CD4-positive, alpha-beta T cell (primary cell): ENCODE data around the gene PSMC5. TPM values are rescaled to one million over a fixed set of nuclear protein-coding genes. Genes with fewer than 3 reads are reported as not detected.
A peak's percentile ranks its signal among the peaks of the same experiment; 100 is the strongest.

Source experiments
- ATAC-seq: fragments of 200-7000 bp; cut with Tn5 transposase; one replicate; pipeline ENCODE4 v1.10.0; 2022; ENCODE audit warnings: mild to moderate bottlenecking; ENCODE audit not compliant: poor library complexity
- CTCF ChIA-PET: fragments of 350-600 bp; sonication (Branson Sonifier 250); formaldehyde crosslinking; loops from one replicate; lab custom pipeline; 2021; ENCODE audit warnings: antibody characterized with exemption, inconsistent platforms; lab: Charles Lee
- POLR2A ChIA-PET: fragments of 350-600 bp; sonication (Branson Sonifier 250); formaldehyde crosslinking; loops from one replicate; lab custom pipeline; 2021; ENCODE audit warnings: antibody characterized with exemption, inconsistent platforms; lab: Charles Lee
- DNase-seq, 14 experiments: peaks; one replicate each; pipeline ENCODE4 v3.0.0-alpha.2; 2013 to 2020; ENCODE audit warnings: mixed read lengths in 2 of 14
- H3K27ac ChIP-seq, 2 donors: one replicate each; pipeline versions ENCODE4 v1.5.1 to v1.7.0; 2013; ENCODE audit warnings: low read length in 2 of 2, low read depth in 1 of 2, mild to moderate bottlenecking in 1 of 2
- H3K27me3 ChIP-seq, 2 experiments: 1 replicate in 1 of 2; 2 replicates in 1 of 2; pipeline versions ENCODE4 v1.6.1 to v1.7.0; 2013; ENCODE audit warnings: low read length in 2 of 2, control low read depth in 1 of 2, mild to moderate bottlenecking in 1 of 2, moderate library complexity in 1 of 2; ENCODE audit not compliant: insufficient read depth in 2 of 2, control insufficient read depth in 1 of 2
- H3K36me3 ChIP-seq: one replicate; pipeline ENCODE4 v1.6.1; 2013; ENCODE audit warnings: low read length, control low read depth; ENCODE audit not compliant: insufficient read depth
- H3K4me1 ChIP-seq: one replicate; pipeline ENCODE4 v1.6.1; 2013; ENCODE audit warnings: low read length, control low read depth; ENCODE audit not compliant: insufficient read depth
- H3K4me3 ChIP-seq: one replicate; pipeline ENCODE4 v1.5.1; 2013; ENCODE audit warnings: mild to moderate bottlenecking, low read length, moderate library complexity
- H3K9me3 ChIP-seq, 2 experiments: 1 replicate in 1 of 2; 2 replicates in 1 of 2; pipeline versions ENCODE4 v1.6.1 to v1.7.0; 2013; ENCODE audit warnings: low read length in 2 of 2, mild to moderate bottlenecking in 2 of 2, control low read depth in 1 of 2, moderate library complexity in 1 of 2; ENCODE audit not compliant: control insufficient read depth in 1 of 2, insufficient read depth in 1 of 2
- H3K27ac Mint-ChIP-seq: one replicate; pipeline ENCODE4 v1.8.0; 2020; ENCODE audit warnings: mixed read lengths
- H3K27me3 Mint-ChIP-seq: one replicate; pipeline ENCODE4 v1.8.0; 2021; ENCODE audit warnings: mixed read lengths
- H3K36me3 Mint-ChIP-seq: one replicate; pipeline ENCODE4 v1.8.0; 2021; ENCODE audit warnings: low read depth, mixed read lengths
- H3K4me1 Mint-ChIP-seq: one replicate; pipeline ENCODE4 v1.8.0; 2021; ENCODE audit warnings: low read depth, mixed read lengths
- H3K4me3 Mint-ChIP-seq: one replicate; pipeline ENCODE4 v1.8.0; 2020; ENCODE audit warnings: mild to moderate bottlenecking, mixed read lengths
- H3K9me3 Mint-ChIP-seq: one replicate; pipeline ENCODE4 v1.8.0; 2020; ENCODE audit warnings: mixed read lengths
- intact Hi-C, 2 experiments: fragments of 100-400 bp; cut with DNase I in 1 of 2; cut with micrococcal nuclease in 1 of 2; formaldehyde crosslinking; loops; one replicate each; pipeline versions ENCODE4 v1.15.1 to v1.9.0; 2023 to 2025; cut with DNase I, micrococcal nuclease
- total RNA-seq, 174 experiments: library from RNA in 2 of 174; stranded (reverse) in 2 of 174; gene quantifications; one replicate each; pipeline ENCODE4 v1.2.3 and lab custom pipeline; 2021 to 2026
- TF ChIP-seq, protein P1 (sequence below): fragments of 200-600 bp; IDR thresholded peaks from one replicate; pipeline ENCODE4 v1.8.0; 2022; ENCODE audit warnings: antibody characterized with exemption, mild to moderate bottlenecking

Gene PSMC5
- total RNA-seq, 2 experiments from 2014 or later, result 83.1 to 84.6 TPM

DNA sequence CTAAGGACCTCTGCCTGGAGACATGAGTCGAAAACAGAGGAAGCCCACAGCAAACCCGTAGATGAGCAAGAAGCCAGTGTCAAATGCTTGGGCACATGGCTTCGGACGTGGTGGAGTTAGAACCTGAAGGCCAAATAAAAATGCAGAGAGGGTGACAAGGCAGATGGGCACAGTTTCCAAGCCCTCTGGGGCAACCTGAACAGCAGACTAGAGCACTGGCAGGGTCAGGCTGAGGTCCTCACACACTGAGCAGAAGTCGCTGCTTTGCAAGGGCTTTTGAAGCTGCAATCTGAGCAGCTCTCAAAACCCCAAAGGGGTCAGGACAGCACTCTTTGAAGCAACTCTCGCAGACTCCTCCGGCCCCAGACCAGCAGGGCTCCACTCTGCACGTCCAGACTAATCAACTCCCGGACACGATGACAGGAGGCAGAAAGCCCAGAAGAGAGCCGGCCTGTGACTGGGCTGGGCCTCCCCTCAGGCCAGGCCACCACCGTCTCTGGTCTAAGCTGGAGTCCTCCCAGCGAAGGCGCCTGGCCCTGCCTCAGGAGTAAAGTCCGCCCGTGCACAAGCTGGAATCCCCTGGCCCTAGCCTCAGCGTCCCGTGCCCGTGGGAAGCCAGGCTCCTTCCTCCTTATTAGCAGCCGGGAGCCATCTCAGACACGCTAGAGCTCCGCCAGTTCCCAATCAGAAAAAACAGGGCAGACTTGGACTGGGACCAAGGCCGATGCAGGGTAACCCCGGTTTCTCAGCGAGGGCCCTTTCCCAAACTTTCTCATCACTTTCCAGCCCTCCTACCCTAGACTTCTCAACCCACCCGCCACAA is 14.3 kb downstream of the PSMC5 start:
- TF ChIP-seq, protein P1, sequence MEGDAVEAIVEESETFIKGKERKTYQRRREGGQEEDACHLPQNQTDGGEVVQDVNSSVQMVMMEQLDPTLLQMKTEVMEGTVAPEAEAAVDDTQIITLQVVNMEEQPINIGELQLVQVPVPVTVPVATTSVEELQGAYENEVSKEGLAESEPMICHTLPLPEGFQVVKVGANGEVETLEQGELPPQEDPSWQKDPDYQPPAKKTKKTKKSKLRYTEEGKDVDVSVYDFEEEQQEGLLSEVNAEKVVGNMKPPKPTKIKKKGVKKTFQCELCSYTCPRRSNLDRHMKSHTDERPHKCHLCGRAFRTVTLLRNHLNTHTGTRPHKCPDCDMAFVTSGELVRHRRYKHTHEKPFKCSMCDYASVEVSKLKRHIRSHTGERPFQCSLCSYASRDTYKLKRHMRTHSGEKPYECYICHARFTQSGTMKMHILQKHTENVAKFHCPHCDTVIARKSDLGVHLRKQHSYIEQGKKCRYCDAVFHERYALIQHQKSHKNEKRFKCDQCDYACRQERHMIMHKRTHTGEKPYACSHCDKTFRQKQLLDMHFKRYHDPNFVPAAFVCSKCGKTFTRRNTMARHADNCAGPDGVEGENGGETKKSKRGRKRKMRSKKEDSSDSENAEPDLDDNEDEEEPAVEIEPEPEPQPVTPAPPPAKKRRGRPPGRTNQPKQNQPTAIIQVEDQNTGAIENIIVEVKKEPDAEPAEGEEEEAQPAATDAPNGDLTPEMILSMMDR, result no peak
- H3K27me3 ChIP-seq, result no peaks in the 10 kb centered on the region
- DNase-seq (peak in 3 of 14 experiments; percentile 14 to 53 (median 43)), ATAC-seq (no peak)
- Mint-ChIP-seq H3K4me3 (peak overlapping the region; percentile 94), H3K9me3 (no peaks in the 10 kb centered on the region), H3K4me1 (peaks cover 49% of the 10 kb centered on the region), H3K36me3 (peaks cover 11% of the 10 kb centered on the region), H3K27me3 (no peaks in the 10 kb centered on the region), H3K27ac (peak overlapping the region; percentile 88)
- peaks cover 62% of the 10 kb centered on the region for H3K4me1 ChIP-seq
- H3K36me3 ChIP-seq, result peaks cover 22% of the 10 kb centered on the region
- H3K27ac ChIP-seq, result peak overlapping the region; percentile 26 to 47
- intact Hi-C loops, result loop anchor here (2.0 to 10.0 kb wide), 8 partner anchors 69 to 666 kb away; partner anchors contain the start of genes MAP3K3 (in 2 of the 2), CCDC47 (in 1 of the 2), CEP95 (in 1 of the 2) and DCAF7 (in 1 of the 2)
- H3K4me3 ChIP-seq, result peak overlapping the region; percentile 68
- ChIA-PET POLR2A (interaction anchor here (0.7 to 6.3 kb wide), 9 partner anchors 10 to 664 kb away, joined by 3 to 86 read pairs (median 6); partner anchors contain the start of genes CCDC47, DDX42, FTSJ3 and LIMD2), CTCF (interaction anchor here (1.0 kb wide), 1 partner anchor 11 kb away, joined by 3 read pairs; no protein-coding TSS in a partner anchor)
- no peaks in the 10 kb centered on the region for H3K9me3 ChIP-seq

DNA sequence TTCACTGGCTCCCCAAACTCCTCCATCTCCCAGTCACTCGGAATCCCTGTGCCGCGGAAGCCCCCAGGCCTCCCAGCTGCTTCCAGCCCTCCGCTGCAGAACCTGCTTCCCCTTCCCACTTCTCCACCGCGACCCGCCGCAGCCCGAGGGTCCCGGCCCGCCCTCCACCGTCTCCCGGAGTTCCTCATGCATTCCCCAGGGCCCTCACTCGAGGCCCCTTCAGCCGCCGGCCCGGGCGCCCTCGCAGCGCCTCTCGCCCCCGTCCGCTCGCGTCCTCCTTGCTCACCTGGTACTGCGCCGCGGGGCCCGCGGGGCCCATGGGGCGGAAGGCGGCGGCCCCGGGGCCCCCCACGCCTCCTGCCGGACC is 14.9 kb downstream of the PSMC5 start:
- H3K4me1 ChIP-seq, result peaks cover 61% of the 10 kb centered on the region
- peak overlapping the region; percentile 94 for H3K4me3 Mint-ChIP-seq
- H3K27ac Mint-ChIP-seq, result peak overlapping the region; percentile 88
- H3K9me3 ChIP-seq, result no peaks in the 10 kb centered on the region
- peak; percentile 16 for ATAC-seq
- peak overlapping the region; percentile 68 for H3K4me3 ChIP-seq
- peaks cover 5% of the 10 kb centered on the region for H3K36me3 Mint-ChIP-seq
- ChIA-PET CTCF (no interaction called here), POLR2A (interaction anchor here (0.7 to 6.3 kb wide), 5 partner anchors 11 to 144 kb away, joined by 3 to 86 read pairs (median 25); partner anchors contain the start of genes CCDC47, DDX42, FTSJ3 and LIMD2)
- H3K4me1 Mint-ChIP-seq, result peaks cover 49% of the 10 kb centered on the region
- H3K27ac ChIP-seq, result peak overlapping the region; percentile 23 to 47
- TF ChIP-seq, protein P1, result no peak
- no peaks in the 10 kb centered on the region for H3K27me3 ChIP-seq
- no peaks in the 10 kb centered on the region for H3K9me3 Mint-ChIP-seq
- H3K36me3 ChIP-seq, result peaks cover 16% of the 10 kb centered on the region
- no peaks in the 10 kb centered on the region for H3K27me3 Mint-ChIP-seq
- peak in 2 of 14 experiments; percentile 27 to 47 for DNase-seq
- intact Hi-C loops, result loop anchor here (2.0 to 10.0 kb wide), 8 partner anchors 69 to 665 kb away; partner anchors contain the start of genes MAP3K3 (in 2 of the 2), CCDC47 (in 1 of the 2), CEP95 (in 1 of the 2) and DCAF7 (in 1 of the 2)
